GM12878 (cell line): Measurements from ENCODE around the gene MARCHF9. TPM values are rescaled to one million over a fixed set of nuclear protein-coding genes. Genes with fewer than 3 reads are reported as not detected.

Source experiments
- BRCA1 ChIP-seq: IDR thresholded peaks from 2 replicates; pipeline ENCODE4 v1.6.1; 2011; ENCODE audit warnings: low read depth, low read length, improper control_type of control experiment
- CBX3 ChIP-seq: fragments of 200-600 bp; sonication (generic); IDR thresholded peaks from 2 replicates; pipeline ENCODE4 v1.6.1; 2016; ENCODE audit warnings: low read depth, borderline replicate concordance
- ELK1 ChIP-seq: IDR thresholded peaks from 2 replicates; pipeline ENCODE4 v1.6.1; 2012; ENCODE audit warnings: low read depth, low read length, improper control_type of control experiment
- IRF3 ChIP-seq: fragments of 450-650 bp; IDR thresholded peaks from 2 replicates; pipeline ENCODE4 v1.6.1; 2014; ENCODE audit warnings: mild to moderate bottlenecking
- JUNB ChIP-seq: IDR thresholded peaks from 2 replicates; pipeline ENCODE4 v1.6.1; 2016; ENCODE audit warnings: antibody characterized with exemption, mild to moderate bottlenecking
- MEF2A ChIP-seq: IDR thresholded peaks from 2 replicates; pipeline ENCODE4 v1.6.1; 2011; ENCODE audit warnings: low read depth, mild to moderate bottlenecking, low read length, moderate library complexity; ENCODE audit not compliant: insufficient read depth
- NKRF ChIP-seq: fragments of 450-650 bp; conservative IDR thresholded peaks from 2 replicates; pipeline ENCODE4 v1.6.1; 2017; ENCODE audit warnings: mild to moderate bottlenecking, moderate library complexity
- NRF1 ChIP-seq: conservative IDR thresholded peaks from 2 replicates; pipeline ENCODE4 v1.6.1; 2011; ENCODE audit warnings: mild to moderate bottlenecking, low read depth, low read length, improper control_type of control experiment
- PKNOX1 ChIP-seq: fragments of 450-650 bp; IDR thresholded peaks from 2 replicates; pipeline ENCODE4 v1.6.1; 2016; ENCODE audit warnings: mild to moderate bottlenecking
- REST ChIP-seq: IDR thresholded peaks from 2 replicates; pipeline ENCODE4 v1.6.1; 2012; ENCODE audit warnings: mild to moderate bottlenecking, low read depth, low read length
- SIN3A ChIP-seq: IDR thresholded peaks from 2 replicates; pipeline ENCODE4 v1.6.1; 2012; ENCODE audit warnings: low read depth, low read length, improper control_type of control experiment
- SMARCA5 ChIP-seq: fragments of 450-650 bp; IDR thresholded peaks from 2 replicates; pipeline ENCODE4 v1.6.1; 2017; ENCODE audit warnings: mild to moderate bottlenecking
- SP1 ChIP-seq: IDR thresholded peaks from one replicate; pipeline ENCODE4 v1.6.1; 2011; ENCODE audit warnings: low read depth, low read length
- SPI1 ChIP-seq: IDR thresholded peaks from 2 replicates; pipeline ENCODE4 v1.6.1; 2011; ENCODE audit warnings: low read depth, mild to moderate bottlenecking, low read length, moderate library complexity, borderline replicate concordance; ENCODE audit not compliant: insufficient read depth
- SRF ChIP-seq, 2 experiments: IDR thresholded peaks; 2 replicates each; pipeline ENCODE4 v1.6.1; 2011; ENCODE audit warnings: low read depth in 2 of 2, low read length in 2 of 2, mild to moderate bottlenecking in 1 of 2, moderate library complexity in 1 of 2
- TAF1 ChIP-seq: IDR thresholded peaks from 2 replicates; pipeline ENCODE4 v1.6.1; 2011; ENCODE audit warnings: mild to moderate bottlenecking, low read depth, low read length, borderline replicate concordance
- TCF3 ChIP-seq: IDR thresholded peaks from 2 replicates; pipeline ENCODE4 v1.6.1; 2012; ENCODE audit warnings: low read depth, mild to moderate bottlenecking, low read length, borderline replicate concordance; ENCODE audit not compliant: insufficient read depth
- TCF7 ChIP-seq: IDR thresholded peaks from 2 replicates; pipeline ENCODE4 v1.6.1; 2014; ENCODE audit warnings: antibody characterized with exemption, borderline replicate concordance
- YBX1 ChIP-seq: fragments of 450-650 bp; IDR thresholded peaks from 2 replicates; pipeline ENCODE4 v1.6.1; 2016; ENCODE audit warnings: antibody characterized with exemption
- polyA plus RNA-seq, 11 experiments: library from polyadenylated mRNA; depleted of rRNA in 4 of 11; unstranded in 6 of 11; stranded (reverse) in 5 of 11; fragments of >200 nt; fragmentation: Nextera tagmentation in 4 of 11; fragmentation: Illumina TruSeq in 1 of 11; extraction: Ambion mirVana in 4 of 11; extraction: Trizol in 1 of 11; gene quantifications; 1 replicate in 1 of 11; 2 replicates in 10 of 11; pipeline versions ENCODE4 v1.2.1 to v1.2.3, GENCODE V29; 2011 to 2016; ENCODE audit warnings: inconsistent platforms in 2 of 11, missing spikeins in 2 of 11, low read depth in 1 of 11
- total RNA-seq, 4 experiments: library from RNA; depleted of rRNA in 3 of 4; stranded (reverse); fragments of >200 nt in 3 of 4; fragmentation: Illumina TruSeq in 1 of 4; extraction: Trizol in 1 of 4; gene quantifications; 2 replicates each; pipeline versions ENCODE4 v1.2.1 to v1.2.3, GENCODE V29; 2013 to 2021

The MARCHF9 gene
- total and polyA plus RNA-seq, 10 of the 15 experiments (the other 5 are each of a cell fraction or from before 2014, with no cell fraction given) = 2.4 to 29.3 (median 13.0) TPM

- TF ChIP-seq MEF2A (no peak), CBX3 (no peak), SRF (IDR thresholded peaks at IDR 0.05; ENCODE audit: low read depth in 2 of 2, low read length in 2 of 2) (peak in 1 of 2 experiments; percentile 78; a peak in 2 of 4 replicates), SMARCA5 (peak; percentile 86), NRF1 (0 out of 2 replicates have a peak, but pooled peaks have one; percentile 11), TCF3 (peak; percentile 41; the same call in 1 of the 2 replicates), SIN3A (peak; percentile 98), REST (no peak), NKRF (peak; percentile 99), SPI1 (no peak), BRCA1 (no peak), TAF1 (peak; percentile 86), JUNB (no peak), ELK1 (no peak), PKNOX1 (no peak), TCF7 (no peak), YBX1 (no peak), IRF3 (no peak), SP1 (peak; percentile 86)
Observed at GRCh38 chr12:57771873-57772428, 17.0 kb downstream of the MARCHF9 start, which contains the start of gene METTL1 (continued).
